ENCODE measurements around the gene PDE4D.

PDE4D gene

DNA sequence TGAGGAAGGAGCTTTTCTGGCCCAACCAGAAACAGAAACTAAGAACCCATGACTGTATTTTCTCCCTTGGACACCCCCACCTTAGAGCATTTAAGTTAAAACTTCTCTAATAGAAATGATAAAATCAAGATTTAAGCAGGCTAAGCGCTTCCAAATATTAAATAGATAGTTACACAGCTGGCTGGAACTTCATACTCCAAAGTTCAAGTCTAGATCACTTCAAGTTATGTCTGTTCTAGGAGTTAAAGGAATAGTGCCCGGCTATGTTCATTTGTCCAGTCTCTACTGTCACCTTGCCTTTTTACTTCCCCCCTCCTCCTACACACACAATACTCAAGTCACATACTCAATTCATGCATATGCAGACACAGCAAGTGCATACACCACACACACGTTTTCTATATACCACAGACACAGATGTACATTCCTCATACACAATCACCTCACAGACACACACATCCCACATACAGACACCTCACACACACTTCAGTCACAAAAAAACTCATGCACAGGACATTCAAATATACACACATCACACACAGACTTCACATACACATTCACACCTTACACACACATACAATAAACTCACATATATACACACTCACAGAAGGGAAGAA, 237.7 kb downstream of the PDE4D start:
- no peak for DNase-seq (ENCODE audit: low read depth in 2 of 2)

DNA sequence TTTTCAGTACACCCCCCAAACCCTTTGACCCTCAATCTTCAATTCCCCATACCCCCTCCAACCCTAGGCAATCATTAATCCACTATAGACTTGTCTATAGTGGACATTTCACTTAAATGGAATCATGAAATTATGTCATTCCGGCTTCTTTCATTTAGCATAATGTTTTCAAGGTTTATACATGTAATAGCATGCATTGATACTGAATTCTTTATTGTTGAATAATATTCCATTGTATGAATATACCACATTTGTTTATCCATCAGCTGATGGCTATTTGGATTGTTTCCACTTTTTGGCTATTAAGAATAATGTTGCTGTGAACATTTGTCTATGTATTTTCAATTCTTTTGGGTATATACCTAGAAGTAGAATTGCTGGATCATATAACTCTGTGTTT, 238.8 kb downstream of the PDE4D start:
- no peak for DNase-seq (ENCODE audit: low read depth in 2 of 2)

DNA sequence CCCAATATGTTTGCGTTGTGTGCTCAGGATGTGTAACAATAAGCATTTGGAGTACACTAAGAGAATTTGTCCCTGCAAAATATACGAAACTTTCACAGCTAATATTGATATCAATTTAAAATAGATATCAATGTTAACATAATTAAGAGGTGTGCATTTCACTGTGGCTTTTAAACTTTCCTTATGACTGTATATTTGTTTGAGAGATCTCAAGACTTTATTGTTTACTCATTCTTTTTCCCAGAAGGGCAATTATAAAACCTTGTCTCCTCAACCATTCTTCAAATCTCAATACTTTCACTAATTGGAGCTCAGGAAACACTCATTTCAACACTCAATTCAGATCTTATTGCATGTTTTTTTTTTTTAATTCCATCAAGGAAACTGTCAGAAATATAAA, 241.1 kb downstream of the PDE4D start:
- no peak for DNase-seq (ENCODE audit: low read depth in 2 of 2)

DNA sequence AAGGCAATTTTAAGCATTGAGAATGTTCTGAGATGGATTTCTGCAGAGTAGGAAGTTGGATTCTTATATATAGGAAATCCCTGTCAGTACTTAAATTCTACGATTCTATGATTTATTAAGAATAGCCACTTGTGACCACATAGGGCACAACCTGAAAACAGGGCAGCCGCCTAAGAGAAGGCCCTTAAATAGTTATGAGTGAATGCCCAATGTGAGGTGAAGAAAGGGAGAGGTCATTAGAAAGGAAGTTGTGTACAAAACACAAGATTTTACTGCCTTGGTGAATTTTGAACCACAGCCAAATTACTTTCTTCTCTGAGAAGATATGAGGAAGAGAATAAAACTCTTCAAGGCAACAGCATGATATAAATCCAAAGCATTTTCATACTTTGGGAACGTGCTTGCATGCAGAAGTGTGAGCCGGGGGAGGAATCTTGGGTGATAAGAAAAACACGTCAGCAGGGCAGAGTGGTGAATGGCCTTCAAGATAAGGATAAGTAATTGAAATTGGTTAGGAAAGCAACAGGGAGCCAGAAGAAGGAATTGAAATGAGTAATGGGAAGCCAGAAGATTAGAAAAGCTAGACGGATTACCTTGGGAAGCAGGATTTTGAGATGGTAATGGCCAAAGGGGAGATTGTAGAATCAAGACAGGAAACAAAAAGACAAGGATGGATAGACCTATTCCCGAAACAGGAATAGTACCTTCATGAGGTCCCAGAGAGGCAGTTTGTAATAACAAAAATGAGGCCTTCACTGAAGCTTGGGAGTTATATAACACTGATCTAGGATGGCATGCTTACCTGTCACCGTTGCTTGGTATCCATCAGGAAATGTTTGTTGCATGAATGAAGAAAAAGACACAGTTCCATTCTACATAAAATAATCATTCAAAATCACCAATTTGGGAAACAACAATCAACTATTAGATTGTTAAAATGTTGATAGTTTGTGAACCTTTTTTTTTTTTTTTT, 244.3 kb downstream of the PDE4D start:
- no peak for DNase-seq (ENCODE audit: low read depth in 2 of 2)

DNA sequence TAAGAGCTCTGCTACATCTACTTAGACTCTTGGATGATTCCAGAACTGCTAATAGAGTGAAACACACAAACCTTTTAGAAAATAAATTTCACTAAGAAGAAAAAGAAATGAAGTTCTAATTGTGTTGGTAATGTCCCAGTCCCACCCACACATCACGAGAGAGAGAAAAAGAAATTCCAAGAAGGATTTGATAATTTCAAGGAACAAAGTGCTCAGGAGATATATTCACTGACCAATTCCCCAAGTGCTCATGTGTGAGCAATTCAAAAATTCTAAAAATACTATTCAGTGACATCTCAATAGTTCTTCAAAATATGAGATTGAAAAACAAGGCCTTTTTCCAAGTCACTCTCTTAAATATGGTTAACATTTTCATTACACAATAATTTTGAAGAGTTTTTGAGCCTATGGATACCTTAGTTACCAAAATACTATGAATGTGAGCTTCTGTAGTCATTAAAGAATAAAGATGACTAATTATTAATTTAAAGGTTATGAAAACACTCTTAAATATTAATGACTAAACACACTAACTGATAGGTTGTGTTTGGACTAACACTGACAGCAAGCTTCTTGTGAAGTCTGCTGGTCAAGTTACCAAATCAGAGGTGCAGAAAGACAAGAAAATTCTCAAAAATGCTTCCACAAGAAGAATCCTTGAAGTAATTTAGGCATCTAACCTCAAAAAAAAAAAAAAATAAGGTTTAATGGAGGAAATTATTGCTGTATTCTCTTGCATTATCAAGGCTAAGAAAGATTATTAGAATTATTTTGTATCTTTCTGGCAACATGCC, 245.3 kb downstream of the PDE4D start:
- no peak for DNase-seq (ENCODE audit: low read depth in 2 of 2)

DNA sequence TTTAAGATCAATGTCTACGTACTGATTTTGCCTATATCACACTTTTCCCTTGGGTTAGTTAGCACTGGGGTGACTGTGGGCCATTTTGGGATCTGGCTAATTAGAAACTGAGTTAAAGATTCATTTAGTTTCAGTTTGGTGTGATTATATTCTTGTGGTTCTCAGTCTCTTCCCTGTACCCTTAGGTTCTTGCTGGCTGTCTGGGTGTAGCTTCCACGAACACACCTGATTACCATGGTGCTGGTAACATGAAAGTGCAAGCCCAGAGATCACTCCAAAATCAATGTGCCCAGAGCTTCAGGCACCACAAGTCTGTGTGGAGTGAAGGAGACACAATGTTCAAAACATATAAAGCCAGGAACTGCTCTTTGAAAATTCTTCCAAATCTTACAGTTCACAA, 248.1 kb downstream of the PDE4D start:
- DNase-seq (ENCODE audit: low read depth in 2 of 2): no peak

DNA sequence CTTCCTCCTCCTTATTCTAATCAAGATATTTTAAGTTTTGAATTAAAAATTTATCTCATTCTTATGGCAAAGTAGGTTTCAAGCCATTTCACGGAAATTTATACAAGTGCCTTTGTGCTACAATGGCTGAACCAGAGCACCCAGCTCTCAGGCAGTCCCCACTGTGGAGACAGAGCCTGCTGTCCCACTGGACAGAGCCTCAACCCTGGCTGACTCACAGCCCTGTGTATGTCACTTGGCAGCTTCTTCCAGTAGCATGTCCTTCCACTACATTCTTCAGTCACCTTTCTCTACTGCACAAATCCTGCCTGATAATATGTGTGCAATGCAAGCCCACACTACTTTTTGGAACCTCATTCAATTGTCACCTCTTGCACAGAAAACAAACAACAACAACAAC, 253.1 kb downstream of the PDE4D start:
- no peak for DNase-seq (ENCODE audit: low read depth in 2 of 2)

DNA sequence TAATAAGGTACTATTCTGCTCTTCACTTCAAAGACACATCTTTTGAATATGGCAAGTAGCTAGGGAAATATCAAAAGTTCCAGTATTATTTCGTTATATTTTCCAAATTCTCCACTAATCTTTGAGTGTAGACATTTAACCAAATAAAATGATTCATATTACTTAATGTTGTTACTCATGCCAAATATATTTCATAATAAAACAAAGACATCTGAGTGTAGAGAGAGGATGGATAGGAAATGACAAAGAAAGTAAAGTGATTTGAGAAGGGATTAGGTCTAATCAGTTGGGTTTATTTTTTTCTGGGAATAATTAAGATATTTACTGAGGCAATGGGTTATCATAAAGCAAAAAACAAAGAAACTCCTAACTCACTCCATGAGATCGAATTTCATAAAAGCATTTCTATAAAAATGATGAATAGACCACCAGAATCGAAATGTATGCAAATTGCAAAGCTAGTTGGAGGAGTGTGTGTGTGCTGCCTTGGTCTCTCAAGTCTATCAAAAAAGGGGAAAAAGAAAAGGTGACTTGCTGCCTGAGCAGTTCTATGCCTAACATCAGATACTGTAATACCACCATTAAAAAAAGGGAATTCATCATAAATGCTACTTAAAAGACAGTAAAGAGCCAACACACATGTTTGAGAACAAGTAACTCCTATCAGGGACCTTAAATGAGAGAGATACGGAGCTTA, 255.5 kb downstream of the PDE4D start:
- no peak for DNase-seq (ENCODE audit: low read depth in 2 of 2)

DNA sequence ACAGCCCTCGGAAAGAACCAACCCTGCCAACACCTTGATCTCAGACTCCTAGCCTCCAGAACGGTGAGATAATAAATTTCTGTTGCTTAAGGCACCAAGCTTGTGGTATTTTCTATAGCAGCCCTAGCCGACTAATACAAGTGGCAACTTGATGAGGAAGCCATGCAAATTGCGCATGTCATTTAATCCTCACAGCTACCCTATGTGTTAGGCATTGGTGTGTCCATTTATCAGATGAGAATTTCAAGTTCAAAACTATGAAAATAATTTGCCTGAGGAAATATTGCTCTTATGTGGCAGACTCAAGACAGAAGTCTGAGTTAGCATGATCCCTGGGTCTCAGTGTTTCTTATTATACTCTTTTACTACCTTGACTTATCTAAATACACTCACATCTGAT, 264.0 kb downstream of the PDE4D start:
- DNase-seq (ENCODE audit: low read depth in 2 of 2): no peak

DNA sequence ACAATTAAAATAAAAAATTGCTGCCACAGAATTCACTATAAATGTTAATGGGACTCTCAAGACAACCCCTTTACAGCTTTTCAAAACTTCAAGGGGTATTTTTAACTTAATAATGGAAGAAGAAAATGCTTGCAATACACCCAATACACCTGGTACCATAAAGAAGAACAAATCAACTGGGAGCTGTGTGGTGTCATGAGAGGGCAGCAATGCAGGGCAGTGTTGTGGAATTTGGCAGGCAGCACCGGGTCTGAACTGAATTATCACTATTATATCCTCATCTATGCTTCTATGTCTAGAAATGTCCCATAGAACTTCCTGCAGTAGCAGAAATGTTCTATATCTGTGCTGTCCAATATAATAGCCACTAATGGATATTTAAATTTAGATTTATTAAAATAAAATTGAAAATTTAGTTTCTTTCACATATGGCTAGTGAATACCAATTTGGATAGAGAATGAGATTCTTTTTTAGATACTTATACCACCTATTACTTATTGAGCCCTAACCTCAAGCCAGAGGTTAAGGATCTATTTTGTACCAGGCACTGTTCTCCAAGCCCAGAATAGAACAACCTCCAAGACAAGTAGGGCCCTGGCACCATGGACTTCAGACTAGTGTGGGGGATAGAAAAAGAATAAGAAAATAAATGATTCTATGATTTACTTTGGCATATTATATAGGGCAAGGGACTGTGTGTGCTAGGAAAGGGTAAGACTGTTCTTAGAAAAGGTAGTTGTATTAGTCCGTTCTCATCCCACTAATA, 265.3 kb downstream of the PDE4D start:
- no peak for DNase-seq (ENCODE audit: low read depth in 2 of 2)

DNA sequence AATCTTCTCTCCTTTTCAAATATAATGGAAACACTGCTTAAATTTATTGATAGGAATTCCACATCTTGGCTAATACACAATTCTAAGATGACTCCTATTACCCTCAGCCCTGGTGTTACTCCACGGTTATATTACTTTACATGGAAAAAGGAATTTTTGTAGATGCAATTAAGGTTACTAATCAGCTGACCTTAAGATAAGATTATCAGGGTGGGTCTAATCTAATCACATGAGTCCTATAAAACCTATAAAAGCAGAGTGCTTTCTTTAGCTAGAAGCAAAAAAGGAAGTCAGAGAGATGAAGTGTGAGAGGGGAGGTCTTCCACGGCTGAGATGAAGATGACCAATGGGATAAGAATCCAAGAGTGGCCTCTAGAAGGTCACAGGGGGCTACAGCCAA, 268.6 kb downstream of the PDE4D start:
- DNase-seq (ENCODE audit: low read depth in 2 of 2): no peak

DNA sequence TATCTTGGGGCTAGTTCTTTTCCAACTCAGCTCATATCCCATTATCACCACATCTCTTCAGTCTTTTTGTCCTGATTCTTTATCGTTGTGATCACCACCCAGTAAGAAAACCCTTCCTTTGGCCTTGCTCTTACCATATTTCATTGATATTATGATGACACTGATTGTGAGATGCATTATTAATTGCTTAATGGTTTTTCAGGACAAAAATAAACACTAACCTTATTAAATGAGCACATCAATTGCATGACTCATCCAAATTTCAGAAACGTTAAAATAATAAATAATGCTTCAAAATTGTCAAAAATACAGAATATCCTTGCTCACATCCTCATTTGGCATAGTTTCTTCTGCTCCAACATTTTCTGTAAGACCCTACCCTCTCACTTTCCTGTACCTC, 270.7 kb downstream of the PDE4D start:
- DNase-seq (ENCODE audit: low read depth in 2 of 2): no peak

DNA sequence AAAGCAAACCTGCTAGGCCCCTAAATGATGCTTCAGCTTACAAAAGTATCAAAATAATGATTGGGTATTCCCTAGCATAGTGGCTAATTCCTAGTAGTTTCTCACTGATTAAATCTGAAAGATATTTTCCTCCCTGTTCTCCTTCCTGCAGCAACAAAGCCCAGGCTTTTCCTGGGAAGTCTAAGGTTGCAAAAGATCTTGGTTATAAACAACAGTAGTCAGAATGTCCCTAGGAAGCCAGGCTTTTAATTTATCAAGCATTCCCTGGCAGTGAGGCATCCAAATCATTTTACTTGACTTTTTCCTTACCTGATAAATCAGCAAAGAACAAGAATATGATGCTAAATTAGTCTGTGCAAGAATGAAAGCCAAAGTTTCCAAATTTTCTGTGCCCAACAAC, 272.0 kb downstream of the PDE4D start:
- no peak for DNase-seq (ENCODE audit: low read depth in 2 of 2)

DNA sequence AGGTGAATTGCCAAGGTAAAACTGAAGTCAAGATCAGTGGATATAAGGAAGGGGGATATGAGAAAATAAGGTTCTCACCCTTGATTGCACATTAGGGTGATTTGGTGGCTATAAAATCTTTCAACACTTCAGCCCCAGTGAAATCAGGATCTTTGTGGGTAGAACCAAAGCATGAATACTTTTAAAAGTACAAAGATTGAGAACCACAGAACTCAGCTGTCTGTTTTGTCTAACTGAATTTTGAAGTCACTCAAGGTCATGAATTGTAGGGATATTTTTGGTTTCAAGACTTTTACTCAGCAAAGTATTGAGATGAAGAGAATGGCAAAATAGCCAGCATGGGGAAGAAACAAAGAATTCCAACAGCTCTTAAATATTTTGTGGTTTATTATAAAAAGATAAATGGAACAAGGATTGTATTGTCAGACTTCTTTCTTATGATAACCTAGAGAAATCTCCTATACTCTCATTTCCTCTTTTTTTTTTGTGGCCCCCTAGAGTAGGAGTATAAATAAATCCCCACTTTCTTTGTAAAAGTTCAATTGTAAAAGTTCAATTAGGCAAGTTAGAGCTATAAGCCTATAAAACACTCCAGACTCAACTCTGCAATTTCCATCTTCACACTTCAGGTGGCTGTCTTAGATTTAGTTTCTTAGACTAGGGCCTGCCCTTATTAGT, 272.9 kb downstream of the PDE4D start:
- no peak for DNase-seq (ENCODE audit: low read depth in 2 of 2)

DNA sequence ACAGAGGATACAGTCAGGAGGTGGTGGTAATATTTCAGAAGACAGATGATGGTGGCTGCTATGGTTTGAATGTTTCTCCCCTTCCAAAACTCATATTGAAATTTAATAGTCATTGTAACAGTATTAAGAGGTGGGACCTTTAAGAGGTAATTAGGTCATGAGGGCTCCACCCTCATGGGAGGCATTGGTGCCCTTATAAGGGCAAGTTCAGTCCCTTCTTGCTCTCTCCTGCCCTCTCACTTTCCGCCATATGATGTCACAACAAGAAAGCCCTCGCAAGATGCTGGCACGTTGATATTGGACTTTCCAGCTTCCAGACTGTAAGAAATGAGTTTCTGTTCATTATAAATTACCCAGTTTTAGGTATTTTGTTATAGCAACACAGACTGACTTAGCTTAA, 274.9 kb downstream of the PDE4D start:
- no peak for DNase-seq (ENCODE audit: low read depth in 2 of 2)

DNA sequence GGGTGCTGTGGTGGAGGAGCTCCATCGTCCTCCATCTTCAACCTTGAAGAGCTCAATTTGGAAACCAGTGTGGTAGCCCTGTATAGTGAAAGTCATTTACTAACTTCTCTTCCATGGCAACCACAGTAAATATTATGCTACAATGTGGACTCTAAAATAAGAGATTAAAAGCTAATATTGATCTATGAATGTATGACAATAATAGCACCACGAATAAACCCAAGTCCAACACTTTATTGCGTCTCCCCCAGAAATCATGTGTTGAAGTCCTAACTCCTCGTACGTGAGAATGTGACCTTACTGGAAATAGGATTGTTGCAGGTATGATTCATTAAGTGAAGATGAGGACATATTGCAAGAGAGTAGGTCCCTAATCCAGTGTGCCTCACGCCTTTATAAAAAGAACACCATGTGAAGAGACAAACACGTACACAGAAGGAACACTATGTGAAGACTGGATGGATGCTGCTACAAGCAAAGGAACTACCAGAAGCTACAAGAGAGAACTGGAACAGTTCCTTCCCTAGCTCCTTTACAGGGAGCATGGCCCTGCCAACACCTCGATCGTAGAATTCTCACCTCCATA, 276.2 kb downstream of the PDE4D start:
- no peak for DNase-seq (ENCODE audit: low read depth in 2 of 2)

DNA sequence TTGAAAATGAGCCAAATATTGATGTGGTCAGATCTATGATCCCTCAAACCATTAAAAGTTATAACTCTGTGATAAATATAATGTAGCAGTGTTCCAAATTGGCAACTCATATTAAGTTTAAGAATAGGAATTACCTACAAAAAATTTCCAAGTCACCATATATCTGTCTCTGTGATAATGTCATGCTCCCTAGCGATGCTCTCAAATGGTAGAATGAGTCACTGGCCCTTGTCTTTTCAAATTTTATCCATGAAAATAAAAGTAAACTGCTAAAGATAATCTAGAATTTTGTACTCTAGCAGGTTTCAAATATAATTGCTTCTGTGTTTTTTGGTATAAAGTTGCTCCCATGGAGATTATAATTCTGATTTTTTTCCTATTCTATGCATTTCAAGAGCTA, 277.1 kb downstream of the PDE4D start:
- no peak for DNase-seq (ENCODE audit: low read depth in 2 of 2)

DNA sequence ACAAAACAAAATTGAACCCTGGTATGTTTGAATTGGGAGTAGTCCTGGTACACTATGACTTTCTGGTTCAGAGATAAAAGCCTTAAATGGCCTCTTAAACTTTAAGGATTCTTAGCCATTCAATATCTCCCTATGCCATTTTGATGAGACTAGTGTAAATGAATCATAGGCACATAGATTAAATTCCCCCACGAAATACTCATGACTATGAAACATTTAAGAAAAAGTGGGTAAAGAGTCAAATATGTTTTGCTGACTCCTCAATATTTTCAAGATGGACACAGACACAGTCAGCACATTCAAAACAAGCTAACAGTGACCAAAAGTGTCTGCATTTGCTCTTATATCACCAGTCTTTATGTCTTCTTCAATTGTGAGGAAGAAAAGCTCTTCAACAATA, 278.3 kb downstream of the PDE4D start:
- DNase-seq (ENCODE audit: low read depth in 2 of 2): no peak

DNA sequence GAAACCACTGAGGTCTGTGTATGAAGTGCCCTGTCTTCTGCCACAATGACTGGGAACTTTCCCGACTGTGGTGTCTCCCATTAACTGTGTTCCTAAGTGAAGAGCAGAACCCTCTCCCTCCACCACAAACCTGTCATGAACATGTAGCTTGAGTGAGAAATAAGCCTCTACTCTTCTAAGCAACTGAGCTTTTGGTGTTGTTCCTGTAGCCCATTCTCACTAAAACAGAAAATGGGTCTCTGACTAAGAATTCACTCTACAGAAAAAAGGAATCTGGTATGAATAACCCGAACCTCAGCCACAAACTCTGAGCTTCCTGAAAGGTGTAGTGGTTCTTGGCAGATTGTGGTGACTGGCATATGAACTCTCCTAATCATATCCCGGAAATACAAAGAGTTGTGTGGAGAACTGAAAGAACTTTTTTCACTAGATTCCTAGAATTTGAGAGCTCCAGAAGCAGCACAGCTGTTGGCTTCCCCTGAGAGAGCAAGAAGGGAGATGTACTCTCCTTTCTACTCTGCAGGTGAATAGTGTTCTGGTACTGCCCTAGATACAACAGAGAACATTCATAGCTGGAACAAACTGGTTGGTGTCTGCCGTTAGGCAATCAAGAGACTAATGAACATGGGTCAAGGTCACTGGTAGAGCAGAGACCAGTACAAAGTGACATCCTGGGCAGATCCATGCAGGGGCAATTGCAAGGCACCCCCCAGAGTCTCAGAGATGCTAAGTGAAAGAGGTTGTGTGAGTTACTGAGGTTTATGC, 283.8 kb downstream of the PDE4D start:
- no peak for DNase-seq (ENCODE audit: low read depth in 2 of 2)
